Upper lobe of right lung (tissue), 1 donor: ENCODE results near the gene MAZ. TPM values are rescaled to one million over a fixed set of nuclear protein-coding genes. Genes with fewer than 3 reads are reported as not detected.
"Not testable (repeated sequence)": the region's sequence is repeated elsewhere in the genome, so short reads cannot be mapped to it uniquely, and the experiment has no call there.

Experiments
- ATAC-seq: fragments of 200-7000 bp; cut with Tn5 transposase; one replicate; pipeline ENCODE4 v1.9.1; 2020; ENCODE audit warnings: mild to moderate bottlenecking, moderate library complexity
- DNase-seq: peaks from one replicate; pipeline ENCODE4 v3.0.0-alpha.2; 2020
- H3K27ac ChIP-seq: fragments of 200-600 bp; one replicate; pipeline ENCODE4 v1.8.0; 2022
- H3K27me3 ChIP-seq: fragments of 200-600 bp; one replicate; pipeline ENCODE4 v1.8.0; 2022; ENCODE audit warnings: mild to moderate bottlenecking
- H3K36me3 ChIP-seq: fragments of 200-600 bp; one replicate; pipeline ENCODE4 v1.8.0; 2022
- H3K4me1 ChIP-seq: fragments of 200-600 bp; one replicate; pipeline ENCODE4 v1.8.0; 2022
- H3K4me3 ChIP-seq: fragments of 200-600 bp; one replicate; pipeline ENCODE4 v1.8.0; 2022; ENCODE audit warnings: mild to moderate bottlenecking
- H3K9me3 ChIP-seq: fragments of 200-600 bp; one replicate; pipeline ENCODE4 v1.8.0; 2022
- CTCF ChIP-seq: fragments of 200-600 bp; IDR thresholded peaks from one replicate; pipeline ENCODE4 v1.8.0; 2022; ENCODE audit warnings: antibody characterized with exemption
- intact Hi-C: fragments of 100-400 bp; cut with DNase I; formaldehyde crosslinking; loops from one replicate; pipeline ENCODE4 v1.11.0; 2022
- long read RNA-seq: library from polyadenylated mRNA; unstranded; transcript quantifications from one replicate; pipeline ENCODE4 v2.0.0, GENCODE V29; 2021
- total RNA-seq: library from RNA; stranded (reverse); fragmentation: NEBNext Ultra II Directional; extraction: Animal tissue kit (Norgen Biotek cat#: 25700); gene quantifications from one replicate; pipeline ENCODE4 v1.2.1, GENCODE V29; 2021
- donor health status: DM: no; HTN: yes; CAD: no; lungs with severe emphysema.

The MAZ gene
- 148 TPM for total RNA-seq
- long read RNA-seq, transcript MAZ-202 (5 exons, 2,532 nt) = major isoform, 93 of 257 reads
- long read RNA-seq, transcript MAZ-201 (6 exons, 2,698 nt) = minor isoform, 56 of 257 reads
- long read RNA-seq, transcript MAZ-214 (3 exons, 1,464 nt) = minor isoform, 15 of 257 reads
- long read RNA-seq, transcript MAZ-210 (3 exons, 1,455 nt) = minor isoform, 5 of 257 reads
- long read RNA-seq, partial matches to known transcripts = 77 of 257 reads
- long read RNA-seq, other reads (novel, unspliced or antisense) = 7 of 257 reads

GRCh38 chr16:29806099-29806579 lies at the start of gene MAZ:
Gene MAZ (plus strand): TSS chr16:29806529. CDS start chr16:29806702, 173 bp downstream.
- ATAC-seq (peak; percentile 16), DNase-seq (no peak)
- Histone ChIP-seq H3K27me3 (no peaks in the 10 kb centered on the region), H3K9me3 (no peaks in the 10 kb centered on the region), H3K4me1 (peaks cover 39% of the 10 kb centered on the region), H3K36me3 (peaks cover 21% of the 10 kb centered on the region), H3K27ac (peak within 1 kb of the TSS; percentile 98), H3K4me3 (peak within 1 kb of the TSS; percentile 80)
- intact Hi-C loops = no loop called here
- TF ChIP-seq CTCF = no peak

- no peak overlapping the region for H3K27ac ChIP-seq
- intact Hi-C loops = no loop called here
- H3K9me3 ChIP-seq = no peaks in the 10 kb centered on the region
- H3K4me1 ChIP-seq = no peaks in the 10 kb centered on the region
- no peak overlapping the region for H3K4me3 ChIP-seq
- no peaks in the 10 kb centered on the region for H3K27me3 ChIP-seq
- H3K36me3 ChIP-seq = no peaks in the 10 kb centered on the region
- ATAC-seq (peak; percentile 26), DNase-seq (no peak)
- TF ChIP-seq CTCF = no peak
Observed at GRCh38 chr16:29756654-29757053, 49.7 kb upstream of the MAZ start.

GRCh38 chr16:29757086-29757485 lies 49.2 kb upstream of the MAZ start:
- H3K27me3 ChIP-seq, H3K9me3 ChIP-seq, H3K36me3 ChIP-seq, H3K4me3 ChIP-seq, H3K4me1 ChIP-seq, H3K27ac ChIP-seq, DNase-seq, ATAC-seq, intact Hi-C loops: not testable (repeated sequence)

GRCh38 chr16:29757950-29758466 lies 48.3 kb upstream of the MAZ start:
- H3K27ac ChIP-seq = peak overlapping the region; percentile 17
- no peaks in the 10 kb centered on the region for H3K4me1 ChIP-seq
- intact Hi-C loops = no loop called here
- no peaks in the 10 kb centered on the region for H3K9me3 ChIP-seq
- DNase-seq (no peak), ATAC-seq (no peak)
- no peaks in the 10 kb centered on the region for H3K36me3 ChIP-seq
- no peaks in the 10 kb centered on the region for H3K27me3 ChIP-seq
- H3K4me3 ChIP-seq = no peak overlapping the region
- TF ChIP-seq CTCF = no peak

- Histone ChIP-seq H3K36me3 (no peaks in the 10 kb centered on the region), H3K4me3 (no peak overlapping the region), H3K27me3 (no peaks in the 10 kb centered on the region), H3K4me1 (no peaks in the 10 kb centered on the region), H3K27ac (no peak overlapping the region), H3K9me3 (no peaks in the 10 kb centered on the region)
- intact Hi-C loops = no loop called here
- DNase-seq (no peak), ATAC-seq (peak; percentile 42)
- TF ChIP-seq CTCF = no peak
Observed at GRCh38 chr16:29760567-29761279, 45.6 kb upstream of the MAZ start.

GRCh38 chr16:29761280-29761651 lies 45.1 kb upstream of the MAZ start:
- H3K4me3 ChIP-seq, H3K9me3 ChIP-seq, H3K27me3 ChIP-seq, intact Hi-C loops, DNase-seq, H3K36me3 ChIP-seq, H3K4me1 ChIP-seq, ATAC-seq, H3K27ac ChIP-seq: not testable (repeated sequence)
